ENCODE results near the gene HNRNPAB.

GRCh38 chr5:178250263-178250662 is 45.9 kb downstream of the HNRNPAB start:
- TF ChIP-seq ARNTL (CRISPR knock-in tag; IDR thresholded peaks at IDR 0.05; ENCODE audit: borderline replicate concordance, low read depth) (no peak), PATZ1 (CRISPR knock-in tag; IDR thresholded peaks at IDR 0.05; ENCODE audit: borderline replicate concordance) (no peak), ZC3H10 (CRISPR knock-in tag; IDR thresholded peaks at IDR 0.05) (no peak), ZFP30 (CRISPR knock-in tag; IDR thresholded peaks at IDR 0.05) (no peak), ZFP3 (CRISPR knock-in tag; IDR thresholded peaks at IDR 0.05) (no peak), TOX (CRISPR knock-in tag; IDR thresholded peaks at IDR 0.05; ENCODE audit: borderline replicate concordance) (no peak)
